HCT116 (cell line): ENCODE measurements around the gene RNF39. TPM values are rescaled to one million over a fixed set of nuclear protein-coding genes. Genes with fewer than 3 reads are reported as not detected.
A peak's percentile ranks its signal among the peaks of the same experiment; 100 is the strongest.

ENCODE experiments used
- ATAC-seq: fragments of 200-7000 bp; cut with Tn5 transposase; 2 replicates; pipeline ENCODE4 v1.9.1; 2020; ENCODE audit warnings: mild to moderate bottlenecking, moderate library complexity
- BruUV-seq: library from RNA; stranded (reverse); fragments of 400-500 nt; replicated peaks from 2 replicates; lab custom pipeline; 2021; lab: Mats Ljungman, UMichigan
- CTCF ChIA-PET: fragments of 300-600 bp; sonication (Branson Sonifier 250); formaldehyde crosslinking; loops from one replicate; lab custom pipeline; 2021; ENCODE audit warnings: antibody characterized with exemption; lab: Charles Lee
- POLR2A ChIA-PET: fragments of 300-600, 350-600 bp; sonication (Branson Sonifier 250); formaldehyde crosslinking; loops from one replicate; lab custom pipeline; 2021; ENCODE audit warnings: antibody characterized with exemption; lab: Charles Lee
- RAD21 ChIA-PET, 2 experiments: fragments of 300-600 bp; sonication (Branson Sonifier 250); formaldehyde crosslinking; loops; one replicate each; lab custom pipeline; 2023; ENCODE audit warnings: low total read pairs in 2 of 2; ENCODE audit not compliant: uncharacterized antibody in 2 of 2, unreplicated experiment in 2 of 2, low non-redundant PET in 1 of 2; lab: Charles Lee
- DNase-seq: peaks from one replicate; pipeline ENCODE4 v3.0.0-alpha.2; 2010; ENCODE audit warnings: low read depth, low spot score
- H2AFZ ChIP-seq: fragments of 200-600 bp; shearing (Covaris generic), sonication (generic); 2 replicates; pipeline ENCODE4 v1.6.1; 2017; ENCODE audit warnings: low read depth, mixed run types, mixed read lengths, antibody characterized with exemption, low read length; ENCODE audit not compliant: poor library complexity, severe bottlenecking
- H3K27ac ChIP-seq: 2 replicates; pipeline ENCODE4 v1.5.1; 2012; ENCODE audit warnings: low read depth, low read length
- H3K27me3 ChIP-seq: fragments of 200-600 bp; sonication (generic); 2 replicates; pipeline ENCODE4 v1.6.1; 2016; ENCODE audit warnings: mixed run types, low read length, mixed read lengths; ENCODE audit not compliant: insufficient read depth
- H3K36me3 ChIP-seq, 2 experiments: fragments of 200-500 bp in 1 of 2; fragments of 200-600 bp in 1 of 2; sonication (Bioruptor generic) in 1 of 2; sonication (generic) in 1 of 2; 2 replicates each; pipeline versions ENCODE4 v1.5.1 to v1.6.1; 2014 to 2016; ENCODE audit warnings: low read length in 2 of 2, inconsistent platforms in 1 of 2, mixed read lengths in 1 of 2, mixed run types in 1 of 2; ENCODE audit not compliant: insufficient read depth in 2 of 2, control insufficient read depth in 1 of 2
- H3K4me1 ChIP-seq, 2 experiments: fragments of 200-600 bp in 1 of 2; sonication (generic) in 1 of 2; 2 replicates each; pipeline versions ENCODE4 v1.5.1 to v1.6.1; 2012 to 2017; ENCODE audit warnings: low read length in 2 of 2, inconsistent platforms in 1 of 2, mild to moderate bottlenecking in 1 of 2, mixed read lengths in 1 of 2, mixed run types in 1 of 2, moderate library complexity in 1 of 2; ENCODE audit not compliant: insufficient read depth in 2 of 2, control insufficient read depth in 1 of 2
- H3K4me2 ChIP-seq: fragments of 200-600 bp; sonication (generic); 2 replicates; pipeline ENCODE4 v1.6.1; 2017; ENCODE audit warnings: mixed run types, low read length, mixed read lengths
- H3K4me3 ChIP-seq, 2 experiments: fragments of 200-600 bp in 1 of 2; sonication (generic) in 1 of 2; replicated peaks in 1 of 2; 2 replicates each; pipeline ENCODE4 v1.5.1; 2011 to 2016; ENCODE audit warnings: low read length in 2 of 2, control low read depth in 1 of 2, low read depth in 1 of 2, mild to moderate bottlenecking in 1 of 2, mixed read lengths in 1 of 2, mixed run types in 1 of 2
- H3K79me2 ChIP-seq: fragments of 200-600 bp; sonication (generic); 2 replicates; pipeline ENCODE4 v1.6.1; 2017; ENCODE audit warnings: mild to moderate bottlenecking, mixed run types, low read length, moderate library complexity, mixed read lengths; ENCODE audit not compliant: insufficient read depth
- H3K9ac ChIP-seq: fragments of 200-600 bp; sonication (generic); 2 replicates; pipeline ENCODE4 v1.6.1; 2016; ENCODE audit warnings: low read length, mixed read lengths
- H3K9me2 ChIP-seq: fragments of 200-600 bp; sonication (generic), shearing (Covaris generic); 2 replicates; pipeline ENCODE4 v1.6.1; 2017; ENCODE audit warnings: mixed run types, mild to moderate bottlenecking, moderate library complexity; ENCODE audit not compliant: insufficient read depth
- H3K9me3 ChIP-seq, 2 experiments: fragments of 200-500 bp in 1 of 2; fragments of 200-600 bp in 1 of 2; sonication (Bioruptor generic) in 1 of 2; sonication (generic) in 1 of 2; 2 replicates each; pipeline ENCODE4 v1.6.1; 2014 to 2017; ENCODE audit warnings: low read length in 2 of 2, mixed read lengths in 2 of 2, inconsistent platforms in 1 of 2, low read depth in 1 of 2, mild to moderate bottlenecking in 1 of 2, mixed run types in 1 of 2, moderate library complexity in 1 of 2; ENCODE audit not compliant: control insufficient read depth in 1 of 2, insufficient read depth in 1 of 2
- H4K20me1 ChIP-seq: fragments of 200-600 bp; sonication (generic), shearing (Covaris generic); 2 replicates; pipeline ENCODE4 v1.6.1; 2017; ENCODE audit warnings: mixed run types, mild to moderate bottlenecking, moderate library complexity; ENCODE audit not compliant: insufficient read depth
- EGR1 ChIP-seq: IDR thresholded peaks from 2 replicates; pipeline ENCODE4 v1.6.1; 2012; ENCODE audit warnings: low read depth
- EZH2phosphoT487 ChIP-seq: fragments of 200-600 bp; IDR thresholded peaks from 2 replicates; pipeline ENCODE4 v1.6.1; 2018; ENCODE audit warnings: antibody characterized with exemption, borderline replicate concordance
- POLR2A ChIP-seq: IDR thresholded peaks from 2 replicates; pipeline ENCODE4 v1.7.0; 2011; ENCODE audit warnings: borderline replicate concordance; ENCODE audit not compliant: insufficient read depth, insufficient read length; ENCODE audit errors: extremely low read depth
- POLR2AphosphoS5 ChIP-seq: IDR thresholded peaks from 2 replicates; pipeline ENCODE4 v1.6.1; 2011; ENCODE audit warnings: mild to moderate bottlenecking, low read depth, low read length, moderate library complexity
- RAD21 ChIP-seq: IDR thresholded peaks from 2 replicates; pipeline ENCODE4 v1.6.1; 2012; ENCODE audit warnings: low read depth, mild to moderate bottlenecking
- SIN3A ChIP-seq: IDR thresholded peaks from 2 replicates; pipeline ENCODE4 v1.6.1; 2012; ENCODE audit warnings: low read depth
- SP1 ChIP-seq: IDR thresholded peaks from 2 replicates; pipeline ENCODE4 v1.6.1; 2012; ENCODE audit warnings: low read depth
- YY1 ChIP-seq: IDR thresholded peaks from 2 replicates; pipeline ENCODE4 v1.6.1; 2011; ENCODE audit warnings: low read length, low read depth, moderate library complexity, mild to moderate bottlenecking; ENCODE audit not compliant: insufficient replicate concordance; ENCODE audit errors: extremely low read depth
- ZNF274 ChIP-seq: fragments of 200-500 bp; sonication (Bioruptor generic); IDR thresholded peaks from 2 replicates; pipeline ENCODE4 v1.6.1; 2014; ENCODE audit warnings: mild to moderate bottlenecking, low read depth, low read length, inconsistent platforms
- intact Hi-C: fragments of 100-400 bp; cut with micrococcal nuclease; formaldehyde crosslinking; loops from 2 replicates; pipeline ENCODE4 v1.10.0; 2022
- total RNA-seq: library from RNA; stranded (reverse); gene quantifications from one replicate; pipeline ENCODE4 v1.2.1, GENCODE V29; 2021; ENCODE audit not compliant: unreplicated experiment
- TF ChIP-seq, protein P1 (sequence below), 3 experiments: fragments of 200-600 bp in 1 of 3; sonication (generic) in 1 of 3; IDR thresholded peaks in 2 of 3; conservative IDR thresholded peaks in 1 of 3; 2 replicates each; pipeline ENCODE4 v1.5.1; 2012 to 2017; ENCODE audit warnings: low read depth in 2 of 3, low read length in 2 of 3, antibody characterized with exemption in 1 of 3, borderline replicate concordance in 1 of 3, control low read depth in 1 of 3, mild to moderate bottlenecking in 1 of 3, mixed read lengths in 1 of 3, mixed run types in 1 of 3, moderate library complexity in 1 of 3; ENCODE audit not compliant: insufficient read depth in 1 of 3
- TF ChIP-seq, protein P2 (sequence below): IDR thresholded peaks from 2 replicates; pipeline ENCODE4 v1.6.1; 2012

The RNF39 gene
- total RNA-seq, 1 experiment from 2014 or later = 0.22 TPM

DNA sequence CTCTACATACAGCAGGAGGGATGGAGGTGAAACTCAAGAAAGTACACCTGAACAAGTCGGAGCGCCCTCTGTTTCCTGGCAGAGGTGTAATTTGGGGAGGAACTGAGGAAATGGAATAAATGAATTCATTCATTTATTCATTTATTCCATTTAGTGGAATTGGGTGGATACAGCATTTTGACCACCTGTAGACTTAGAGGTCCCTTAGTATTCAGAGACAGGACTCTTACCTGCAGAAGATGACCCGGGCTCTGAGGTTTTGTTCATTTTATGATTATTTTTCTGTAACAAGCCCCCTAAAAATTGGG is 28.3 kb upstream of the RNF39 start (continued):
- TF ChIP-seq, protein P1, sequence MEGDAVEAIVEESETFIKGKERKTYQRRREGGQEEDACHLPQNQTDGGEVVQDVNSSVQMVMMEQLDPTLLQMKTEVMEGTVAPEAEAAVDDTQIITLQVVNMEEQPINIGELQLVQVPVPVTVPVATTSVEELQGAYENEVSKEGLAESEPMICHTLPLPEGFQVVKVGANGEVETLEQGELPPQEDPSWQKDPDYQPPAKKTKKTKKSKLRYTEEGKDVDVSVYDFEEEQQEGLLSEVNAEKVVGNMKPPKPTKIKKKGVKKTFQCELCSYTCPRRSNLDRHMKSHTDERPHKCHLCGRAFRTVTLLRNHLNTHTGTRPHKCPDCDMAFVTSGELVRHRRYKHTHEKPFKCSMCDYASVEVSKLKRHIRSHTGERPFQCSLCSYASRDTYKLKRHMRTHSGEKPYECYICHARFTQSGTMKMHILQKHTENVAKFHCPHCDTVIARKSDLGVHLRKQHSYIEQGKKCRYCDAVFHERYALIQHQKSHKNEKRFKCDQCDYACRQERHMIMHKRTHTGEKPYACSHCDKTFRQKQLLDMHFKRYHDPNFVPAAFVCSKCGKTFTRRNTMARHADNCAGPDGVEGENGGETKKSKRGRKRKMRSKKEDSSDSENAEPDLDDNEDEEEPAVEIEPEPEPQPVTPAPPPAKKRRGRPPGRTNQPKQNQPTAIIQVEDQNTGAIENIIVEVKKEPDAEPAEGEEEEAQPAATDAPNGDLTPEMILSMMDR (IDR thresholded peaks at IDR 0.05 in 2 of 3, conservative IDR thresholded peaks at IDR 0.05 in 1 of 3; ENCODE audit: borderline replicate concordance in 1 of 3, insufficient read depth in 1 of 3, low read depth in 2 of 3, low read length in 2 of 3) = no peak
- TF ChIP-seq SIN3A = no peak
- TF ChIP-seq EZH2phosphoT487 = no peak
- TF ChIP-seq, protein P2, sequence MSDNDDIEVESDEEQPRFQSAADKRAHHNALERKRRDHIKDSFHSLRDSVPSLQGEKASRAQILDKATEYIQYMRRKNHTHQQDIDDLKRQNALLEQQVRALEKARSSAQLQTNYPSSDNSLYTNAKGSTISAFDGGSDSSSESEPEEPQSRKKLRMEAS = no peak
- no peak for TF ChIP-seq RAD21
- TF ChIP-seq SP1 = no peak
- no peak for TF ChIP-seq ZNF274
- TF ChIP-seq EGR1 = no peak
- no peak for TF ChIP-seq POLR2A

DNA sequence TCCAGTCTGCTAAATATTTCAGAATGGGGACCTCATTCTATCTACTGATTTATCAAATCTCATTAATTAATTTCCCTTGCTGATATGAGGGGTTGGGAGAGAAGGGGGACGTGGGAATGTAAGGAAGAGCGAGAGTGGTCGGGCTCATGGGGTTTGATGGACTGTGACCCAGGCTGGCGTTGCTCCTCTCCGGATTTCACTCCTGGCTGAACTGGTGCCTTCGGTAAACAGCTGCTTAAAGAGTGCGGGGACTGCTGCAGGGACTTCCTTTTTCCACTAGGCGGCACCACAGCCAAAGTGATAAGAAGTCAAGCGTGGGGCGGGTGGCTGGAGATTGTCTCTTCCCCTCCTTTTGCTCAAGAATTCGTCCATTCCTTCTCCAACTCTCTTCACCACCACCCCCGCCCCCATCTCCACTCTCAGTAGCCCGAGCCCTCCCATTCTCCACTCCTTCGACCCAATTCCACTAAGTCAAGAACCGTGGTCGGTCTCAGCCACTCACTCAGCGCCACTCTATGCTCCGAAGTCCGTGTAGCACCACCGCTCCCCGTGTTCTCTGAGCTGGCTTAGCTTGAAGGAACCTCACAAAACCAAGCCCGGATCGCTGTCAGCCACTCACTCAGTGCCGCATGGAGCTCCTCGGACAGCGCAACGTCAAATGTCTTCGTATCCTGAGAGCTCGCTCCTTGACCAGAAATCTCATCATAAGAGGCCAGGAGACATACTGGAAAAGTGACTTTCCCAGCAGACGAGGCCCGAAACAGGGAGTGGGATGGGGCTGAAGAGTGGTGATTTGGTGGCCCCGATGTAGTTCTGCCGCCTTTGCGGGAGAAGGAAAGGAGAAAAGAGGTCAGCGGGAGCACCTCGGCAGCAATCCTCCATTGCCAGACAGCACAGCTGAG is 27.7 kb upstream of the RNF39 start:
- Histone ChIP-seq H3K36me3 (no peaks in the 10 kb centered on the region), H3K9ac (peak overlapping the region; percentile 64; the same call in 1 of the 2 replicates), H3K4me2 (peak overlapping the region; percentile 91), H3K27me3 (no peaks in the 10 kb centered on the region), H3K27ac (no peak overlapping the region), H4K20me1 (no peaks in the 10 kb centered on the region), H3K9me2 (no peaks in the 10 kb centered on the region), H3K4me3 (peak overlapping the region in 1 of 2 experiments; percentile 56; a peak in 1 of 4 replicates), H3K4me1 (peaks cover 17 to 42% of the 10 kb centered on the region in 2 experiments), H2AFZ (peak overlapping the region; percentile 40)
- POLR2A ChIA-PET = interaction anchor here (0.6 to 1.4 kb wide), 4 partner anchors 26 to 116 kb away, joined by 3 to 7 read pairs (median 4); no protein-coding TSS in a partner anchor
- intact Hi-C loops = loop anchor here (1.0 to 2.0 kb wide), 4 partner anchors 28 to 223 kb away; partner anchors contain the start of genes TRIM15 and TRIM39
- CTCF ChIA-PET = interaction anchor here (0.7 to 6.4 kb wide), 14 partner anchors 8 to 449 kb away, joined by 3 to 105 read pairs (median 4); no protein-coding TSS in a partner anchor
- peak; percentile 74 for DNase-seq
- BruUV-seq = no TSS peak
- RAD21 ChIA-PET = interaction anchor here (1.1 to 1.4 kb wide), 3 partner anchors 11 to 28 kb away, joined by 3 to 6 read pairs (median 4); no protein-coding TSS in a partner anchor
- TF ChIP-seq YY1 = peak; percentile 23
- TF ChIP-seq, protein P2 = no peak; the same call in 1 of the 2 replicates
- TF ChIP-seq, protein P1 (IDR thresholded peaks at IDR 0.05 in 2 of 3, conservative IDR thresholded peaks at IDR 0.05 in 1 of 3; ENCODE audit: borderline replicate concordance in 1 of 3, insufficient read depth in 1 of 3, low read depth in 2 of 3, low read length in 2 of 3) = peak; percentile 86 to 96 (median 91)
- TF ChIP-seq EGR1 = no peak
- TF ChIP-seq POLR2AphosphoS5 = peak; percentile 45
- peak; percentile 95 for TF ChIP-seq RAD21
- TF ChIP-seq, all 23 proteins: peak for 4
- H3K9me3 ChIP-seq = no peaks in the 10 kb centered on the region
- ATAC-seq = peak; percentile 59
- no peaks in the 10 kb centered on the region for H3K79me2 ChIP-seq
